IMR-90 (cell line): ENCODE results near the gene FXR2.

Source experiments
- POLR2A ChIP-seq: IDR thresholded peaks from 2 replicates; pipeline ENCODE4 v1.6.1; 2012; ENCODE audit warnings: mild to moderate bottlenecking, low read depth, low read length
- SMC3 ChIP-seq: fragments of 150-350 bp; IDR thresholded peaks from 2 replicates; pipeline ENCODE4 v1.6.1; 2016; ENCODE audit warnings: low read depth, mild to moderate bottlenecking, antibody characterized with exemption, low read length, moderate library complexity
- USF2 ChIP-seq: fragments of 150-350 bp; IDR thresholded peaks from 2 replicates; pipeline ENCODE4 v1.6.1; 2017; ENCODE audit warnings: mild to moderate bottlenecking, antibody characterized with exemption, low read length, low read depth
- TF ChIP-seq, protein P1 (sequence below): conservative IDR thresholded peaks from 2 replicates; pipeline ENCODE4 v1.5.1; 2012; ENCODE audit warnings: mild to moderate bottlenecking, low read depth, low read length, improper control_type of control experiment

- TF ChIP-seq, protein P1, sequence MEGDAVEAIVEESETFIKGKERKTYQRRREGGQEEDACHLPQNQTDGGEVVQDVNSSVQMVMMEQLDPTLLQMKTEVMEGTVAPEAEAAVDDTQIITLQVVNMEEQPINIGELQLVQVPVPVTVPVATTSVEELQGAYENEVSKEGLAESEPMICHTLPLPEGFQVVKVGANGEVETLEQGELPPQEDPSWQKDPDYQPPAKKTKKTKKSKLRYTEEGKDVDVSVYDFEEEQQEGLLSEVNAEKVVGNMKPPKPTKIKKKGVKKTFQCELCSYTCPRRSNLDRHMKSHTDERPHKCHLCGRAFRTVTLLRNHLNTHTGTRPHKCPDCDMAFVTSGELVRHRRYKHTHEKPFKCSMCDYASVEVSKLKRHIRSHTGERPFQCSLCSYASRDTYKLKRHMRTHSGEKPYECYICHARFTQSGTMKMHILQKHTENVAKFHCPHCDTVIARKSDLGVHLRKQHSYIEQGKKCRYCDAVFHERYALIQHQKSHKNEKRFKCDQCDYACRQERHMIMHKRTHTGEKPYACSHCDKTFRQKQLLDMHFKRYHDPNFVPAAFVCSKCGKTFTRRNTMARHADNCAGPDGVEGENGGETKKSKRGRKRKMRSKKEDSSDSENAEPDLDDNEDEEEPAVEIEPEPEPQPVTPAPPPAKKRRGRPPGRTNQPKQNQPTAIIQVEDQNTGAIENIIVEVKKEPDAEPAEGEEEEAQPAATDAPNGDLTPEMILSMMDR: no peak
- TF ChIP-seq USF2 (no peak), POLR2A (no peak), SMC3 (no peak)
Measured at GRCh38 chr17:7582396-7583252, 32.1 kb downstream of the FXR2 start.
